GM23338 (cell line): Measurements from ENCODE around the gene OR2M5. TPM values are rescaled to one million over a fixed set of nuclear protein-coding genes. Genes with fewer than 3 reads are reported as not detected.

Experiments used
- ATAC-seq: fragments of 200-7000 bp; cut with Tn5 transposase; 3 replicates; pipeline ENCODE4 v1.9.1; 2020
- DNase-seq: peaks from one replicate; pipeline ENCODE4 v3.0.0-alpha.2; 2015; ENCODE audit warnings: low spot score
- H2AFZ ChIP-seq: fragments of 200-600 bp; sonication (generic); 2 replicates; pipeline ENCODE4 v1.8.0; 2016; ENCODE audit warnings: antibody characterized with exemption, mild to moderate bottlenecking, moderate library complexity
- H3F3A ChIP-seq: fragments of 200-600 bp; sonication (generic); replicated peaks from 2 replicates; pipeline ENCODE4 v1.8.0; 2017; ENCODE audit warnings: antibody characterized with exemption, mixed run types, low read depth
- H3K27ac ChIP-seq: fragments of 200-600 bp; sonication (generic); 2 replicates; pipeline ENCODE4 v1.6.1; 2016; ENCODE audit warnings: low read depth
- H3K27me3 ChIP-seq: fragments of 200-600 bp; sonication (generic); 2 replicates; pipeline ENCODE4 v1.8.0; 2016; ENCODE audit warnings: mild to moderate bottlenecking, mixed run types, moderate library complexity; ENCODE audit not compliant: insufficient read depth
- H3K36me3 ChIP-seq: fragments of 200-600 bp; sonication (generic); 2 replicates; pipeline ENCODE4 v1.8.0; 2016; ENCODE audit warnings: mild to moderate bottlenecking; ENCODE audit not compliant: insufficient read depth
- H3K4me1 ChIP-seq: fragments of 200-600 bp; sonication (generic); 2 replicates; pipeline ENCODE4 v1.8.0; 2016; ENCODE audit warnings: mild to moderate bottlenecking, moderate library complexity; ENCODE audit not compliant: insufficient read depth
- H3K4me2 ChIP-seq: fragments of 200-600 bp; sonication (generic); 2 replicates; pipeline ENCODE4 v1.7.1; 2017; ENCODE audit warnings: mixed run types
- H3K4me3 ChIP-seq: fragments of 200-600 bp; sonication (generic); 2 replicates; pipeline ENCODE4 v1.6.1; 2016; ENCODE audit warnings: mixed run types
- H3K79me2 ChIP-seq: fragments of 200-600 bp; sonication (generic); replicated peaks from 2 replicates; pipeline ENCODE4 v1.8.0; 2017; ENCODE audit warnings: mild to moderate bottlenecking; ENCODE audit not compliant: insufficient read depth
- H3K9me2 ChIP-seq: fragments of 200-600 bp; sonication (generic); 2 replicates; pipeline ENCODE4 v1.8.0; 2017; ENCODE audit not compliant: insufficient read depth
- H4K20me1 ChIP-seq: fragments of 200-600 bp; sonication (generic); replicated peaks from 2 replicates; pipeline ENCODE4 v1.8.0; 2017; ENCODE audit warnings: mild to moderate bottlenecking; ENCODE audit not compliant: insufficient read depth
- H3K27ac Mint-ChIP-seq: 2 replicates; pipeline ENCODE4 v1.8.0; 2020; ENCODE audit warnings: inconsistent platforms, mild to moderate bottlenecking, moderate library complexity, mixed read lengths
- H3K27me3 Mint-ChIP-seq: 3 replicates; pipeline ENCODE4 v1.8.0; 2022; ENCODE audit warnings: low read depth, mild to moderate bottlenecking, moderate library complexity, mixed read lengths, inconsistent platforms; ENCODE audit not compliant: insufficient read depth, poor library complexity
- H3K36me3 Mint-ChIP-seq: 3 replicates; pipeline ENCODE4 v1.8.0; 2021; ENCODE audit warnings: low read depth, mild to moderate bottlenecking, inconsistent platforms, moderate library complexity, mixed read lengths
- H3K4me1 Mint-ChIP-seq: 3 replicates; pipeline ENCODE4 v1.8.0; 2020; ENCODE audit warnings: mild to moderate bottlenecking, inconsistent platforms, mixed read lengths
- H3K4me3 Mint-ChIP-seq: 3 replicates; pipeline ENCODE4 v1.8.0; 2021; ENCODE audit warnings: moderate library complexity, mild to moderate bottlenecking, inconsistent platforms, mixed read lengths
- H3K9me3 Mint-ChIP-seq: 3 replicates; pipeline ENCODE4 v1.8.0; 2020; ENCODE audit warnings: moderate library complexity, mild to moderate bottlenecking, inconsistent platforms, mixed read lengths
- CREB1 ChIP-seq: fragments of 250-450 bp; sonication (Bioruptor Pico); IDR thresholded peaks from 2 replicates; pipeline ENCODE4 v1.5.0; 2020; ENCODE audit warnings: low read depth, mild to moderate bottlenecking, moderate library complexity
- EZH2 ChIP-seq: fragments of 200-600 bp; sonication (generic); IDR thresholded peaks from one replicate; pipeline ENCODE4 v1.8.0; 2017; ENCODE audit warnings: antibody characterized with exemption, mild to moderate bottlenecking, low read depth; ENCODE audit not compliant: unreplicated experiment
- EZH2phosphoT487 ChIP-seq: fragments of 200-600 bp; sonication (generic); IDR thresholded peaks from one replicate; pipeline ENCODE4 v1.8.1; 2018; ENCODE audit warnings: antibody characterized with exemption; ENCODE audit not compliant: unreplicated experiment
- JUNB ChIP-seq: IDR thresholded peaks from one replicate; pipeline ENCODE4 v1.6.1; 2016; ENCODE audit warnings: antibody characterized with exemption; ENCODE audit not compliant: unreplicated experiment
- NANOG ChIP-seq: IDR thresholded peaks from 2 replicates; pipeline ENCODE4 v1.6.1; 2016; ENCODE audit warnings: antibody characterized with exemption, borderline replicate concordance
- POLR2AphosphoS5 ChIP-seq: IDR thresholded peaks from 2 replicates; pipeline ENCODE4 v1.6.1; 2016; ENCODE audit warnings: antibody characterized with exemption, low read depth
- STAT1 ChIP-seq: IDR thresholded peaks from one replicate; pipeline ENCODE4 v1.6.1; 2016; ENCODE audit warnings: antibody characterized with exemption; ENCODE audit not compliant: unreplicated experiment
- ZNF114 ChIP-seq: fragments of 250-450 bp; sonication (Bioruptor Pico); IDR thresholded peaks from 2 replicates; pipeline ENCODE4 v1.5.0; 2020; ENCODE audit warnings: mild to moderate bottlenecking, moderate library complexity
- ZNF331 ChIP-seq: fragments of 250-450 bp; sonication (Bioruptor Pico); IDR thresholded peaks from 2 replicates; pipeline ENCODE4 v1.5.0; 2020; ENCODE audit warnings: low read depth, mild to moderate bottlenecking, moderate library complexity
- polyA plus RNA-seq: library from polyadenylated mRNA; unstranded; fragments of >200 nt; fragmentation: Nextera tagmentation; extraction: Ambion mirVana; gene quantifications from 2 replicates; pipeline ENCODE4 v1.2.1, GENCODE V29; 2016
- total RNA-seq: library from RNA; depleted of rRNA; stranded (reverse); fragments of >200 nt; shearing (Covaris generic); gene quantifications from 2 replicates; pipeline ENCODE4 v1.2.3, GENCODE V29; 2014
- TF ChIP-seq, protein P1 (sequence below): IDR thresholded peaks from 2 replicates; pipeline ENCODE4 v1.6.1; 2016; ENCODE audit warnings: antibody characterized with exemption
- TF ChIP-seq, protein P2 (sequence below): IDR thresholded peaks from one replicate; pipeline ENCODE4 v1.6.1; 2018; ENCODE audit warnings: antibody characterized with exemption; ENCODE audit not compliant: unreplicated experiment
- TF ChIP-seq, protein P3 (sequence below), 2 experiments: fragments of 200-600 bp in 1 of 2; sonication (generic) in 1 of 2; conservative IDR thresholded peaks; 2 replicates each; pipeline versions ENCODE4 v1.5.1 to v1.6.1; 2016 to 2017; ENCODE audit warnings: antibody characterized with exemption in 2 of 2, low read depth in 2 of 2, mild to moderate bottlenecking in 2 of 2, moderate library complexity in 1 of 2
- TF ChIP-seq, protein P4 (sequence below): fragments of 250-450 bp; sonication (Bioruptor Pico); IDR thresholded peaks from 2 replicates; pipeline ENCODE4 v1.5.0; 2020; ENCODE audit warnings: mild to moderate bottlenecking, moderate library complexity

Gene OR2M5
- total and polyA plus RNA-seq, 2 experiments from 2014 or later, result not detected

DNA sequence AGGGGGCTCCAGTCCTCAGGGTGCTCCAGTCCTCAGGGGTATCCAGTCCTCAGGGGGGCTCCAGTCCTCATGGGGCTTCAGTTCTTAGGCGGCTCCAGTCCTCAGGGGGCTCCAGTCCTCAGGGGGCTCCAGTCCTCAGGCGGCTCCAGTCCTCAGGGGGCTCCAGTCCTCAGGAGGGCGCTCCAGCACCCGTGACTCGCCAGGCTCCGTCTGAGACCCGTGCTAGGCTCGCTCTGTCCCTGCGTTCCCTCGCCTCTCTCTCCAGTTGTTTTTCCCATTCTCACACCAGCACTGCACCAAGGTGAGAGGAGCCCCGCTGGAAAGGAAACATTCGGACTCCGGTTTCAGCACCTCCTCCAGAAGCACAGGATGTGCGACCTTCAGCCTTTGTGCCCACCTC lies 20.2 kb downstream of the OR2M5 start:
- no peak for ATAC-seq
- Histone ChIP-seq H3K27me3 (no peaks in the 10 kb centered on the region), H3K79me2 (no peaks in the 10 kb centered on the region), H3F3A (no peaks in the 10 kb centered on the region), H3K4me1 (no peaks in the 10 kb centered on the region), H3K4me2 (no peak overlapping the region), H4K20me1 (no peaks in the 10 kb centered on the region), H3K9me2 (no peaks in the 10 kb centered on the region), H3K4me3 (no peak overlapping the region), H2AFZ (no peak overlapping the region), H3K27ac (no peak overlapping the region), H3K36me3 (peaks cover 5% of the 10 kb centered on the region; the same call in 1 of the 2 replicates)
- Mint-ChIP-seq H3K4me3 (no peak overlapping the region), H3K27ac (no peak overlapping the region), H3K9me3 (peaks cover 43% of the 10 kb centered on the region), H3K4me1 (no peaks in the 10 kb centered on the region), H3K36me3 (peaks cover 13% of the 10 kb centered on the region), H3K27me3 (no peaks in the 10 kb centered on the region)
- no peak for TF ChIP-seq EZH2phosphoT487
- TF ChIP-seq, protein P1, sequence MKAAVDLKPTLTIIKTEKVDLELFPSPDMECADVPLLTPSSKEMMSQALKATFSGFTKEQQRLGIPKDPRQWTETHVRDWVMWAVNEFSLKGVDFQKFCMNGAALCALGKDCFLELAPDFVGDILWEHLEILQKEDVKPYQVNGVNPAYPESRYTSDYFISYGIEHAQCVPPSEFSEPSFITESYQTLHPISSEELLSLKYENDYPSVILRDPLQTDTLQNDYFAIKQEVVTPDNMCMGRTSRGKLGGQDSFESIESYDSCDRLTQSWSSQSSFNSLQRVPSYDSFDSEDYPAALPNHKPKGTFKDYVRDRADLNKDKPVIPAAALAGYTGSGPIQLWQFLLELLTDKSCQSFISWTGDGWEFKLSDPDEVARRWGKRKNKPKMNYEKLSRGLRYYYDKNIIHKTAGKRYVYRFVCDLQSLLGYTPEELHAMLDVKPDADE, result no peak
- TF ChIP-seq ZNF114 (CRISPR knock-in tag), result no peak
- TF ChIP-seq JUNB, result no peak
- TF ChIP-seq, protein P2, sequence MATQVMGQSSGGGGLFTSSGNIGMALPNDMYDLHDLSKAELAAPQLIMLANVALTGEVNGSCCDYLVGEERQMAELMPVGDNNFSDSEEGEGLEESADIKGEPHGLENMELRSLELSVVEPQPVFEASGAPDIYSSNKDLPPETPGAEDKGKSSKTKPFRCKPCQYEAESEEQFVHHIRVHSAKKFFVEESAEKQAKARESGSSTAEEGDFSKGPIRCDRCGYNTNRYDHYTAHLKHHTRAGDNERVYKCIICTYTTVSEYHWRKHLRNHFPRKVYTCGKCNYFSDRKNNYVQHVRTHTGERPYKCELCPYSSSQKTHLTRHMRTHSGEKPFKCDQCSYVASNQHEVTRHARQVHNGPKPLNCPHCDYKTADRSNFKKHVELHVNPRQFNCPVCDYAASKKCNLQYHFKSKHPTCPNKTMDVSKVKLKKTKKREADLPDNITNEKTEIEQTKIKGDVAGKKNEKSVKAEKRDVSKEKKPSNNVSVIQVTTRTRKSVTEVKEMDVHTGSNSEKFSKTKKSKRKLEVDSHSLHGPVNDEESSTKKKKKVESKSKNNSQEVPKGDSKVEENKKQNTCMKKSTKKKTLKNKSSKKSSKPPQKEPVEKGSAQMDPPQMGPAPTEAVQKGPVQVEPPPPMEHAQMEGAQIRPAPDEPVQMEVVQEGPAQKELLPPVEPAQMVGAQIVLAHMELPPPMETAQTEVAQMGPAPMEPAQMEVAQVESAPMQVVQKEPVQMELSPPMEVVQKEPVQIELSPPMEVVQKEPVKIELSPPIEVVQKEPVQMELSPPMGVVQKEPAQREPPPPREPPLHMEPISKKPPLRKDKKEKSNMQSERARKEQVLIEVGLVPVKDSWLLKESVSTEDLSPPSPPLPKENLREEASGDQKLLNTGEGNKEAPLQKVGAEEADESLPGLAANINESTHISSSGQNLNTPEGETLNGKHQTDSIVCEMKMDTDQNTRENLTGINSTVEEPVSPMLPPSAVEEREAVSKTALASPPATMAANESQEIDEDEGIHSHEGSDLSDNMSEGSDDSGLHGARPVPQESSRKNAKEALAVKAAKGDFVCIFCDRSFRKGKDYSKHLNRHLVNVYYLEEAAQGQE, result no peak
- TF ChIP-seq EZH2, result no peak
- TF ChIP-seq CREB1 (CRISPR knock-in tag), result no peak
- TF ChIP-seq, protein P3, sequence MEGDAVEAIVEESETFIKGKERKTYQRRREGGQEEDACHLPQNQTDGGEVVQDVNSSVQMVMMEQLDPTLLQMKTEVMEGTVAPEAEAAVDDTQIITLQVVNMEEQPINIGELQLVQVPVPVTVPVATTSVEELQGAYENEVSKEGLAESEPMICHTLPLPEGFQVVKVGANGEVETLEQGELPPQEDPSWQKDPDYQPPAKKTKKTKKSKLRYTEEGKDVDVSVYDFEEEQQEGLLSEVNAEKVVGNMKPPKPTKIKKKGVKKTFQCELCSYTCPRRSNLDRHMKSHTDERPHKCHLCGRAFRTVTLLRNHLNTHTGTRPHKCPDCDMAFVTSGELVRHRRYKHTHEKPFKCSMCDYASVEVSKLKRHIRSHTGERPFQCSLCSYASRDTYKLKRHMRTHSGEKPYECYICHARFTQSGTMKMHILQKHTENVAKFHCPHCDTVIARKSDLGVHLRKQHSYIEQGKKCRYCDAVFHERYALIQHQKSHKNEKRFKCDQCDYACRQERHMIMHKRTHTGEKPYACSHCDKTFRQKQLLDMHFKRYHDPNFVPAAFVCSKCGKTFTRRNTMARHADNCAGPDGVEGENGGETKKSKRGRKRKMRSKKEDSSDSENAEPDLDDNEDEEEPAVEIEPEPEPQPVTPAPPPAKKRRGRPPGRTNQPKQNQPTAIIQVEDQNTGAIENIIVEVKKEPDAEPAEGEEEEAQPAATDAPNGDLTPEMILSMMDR (conservative IDR thresholded peaks at IDR 0.05; ENCODE audit: low read depth in 2 of 2), result no peak
- TF ChIP-seq STAT1, result no peak
- TF ChIP-seq NANOG, result no peak
- TF ChIP-seq, protein P4, sequence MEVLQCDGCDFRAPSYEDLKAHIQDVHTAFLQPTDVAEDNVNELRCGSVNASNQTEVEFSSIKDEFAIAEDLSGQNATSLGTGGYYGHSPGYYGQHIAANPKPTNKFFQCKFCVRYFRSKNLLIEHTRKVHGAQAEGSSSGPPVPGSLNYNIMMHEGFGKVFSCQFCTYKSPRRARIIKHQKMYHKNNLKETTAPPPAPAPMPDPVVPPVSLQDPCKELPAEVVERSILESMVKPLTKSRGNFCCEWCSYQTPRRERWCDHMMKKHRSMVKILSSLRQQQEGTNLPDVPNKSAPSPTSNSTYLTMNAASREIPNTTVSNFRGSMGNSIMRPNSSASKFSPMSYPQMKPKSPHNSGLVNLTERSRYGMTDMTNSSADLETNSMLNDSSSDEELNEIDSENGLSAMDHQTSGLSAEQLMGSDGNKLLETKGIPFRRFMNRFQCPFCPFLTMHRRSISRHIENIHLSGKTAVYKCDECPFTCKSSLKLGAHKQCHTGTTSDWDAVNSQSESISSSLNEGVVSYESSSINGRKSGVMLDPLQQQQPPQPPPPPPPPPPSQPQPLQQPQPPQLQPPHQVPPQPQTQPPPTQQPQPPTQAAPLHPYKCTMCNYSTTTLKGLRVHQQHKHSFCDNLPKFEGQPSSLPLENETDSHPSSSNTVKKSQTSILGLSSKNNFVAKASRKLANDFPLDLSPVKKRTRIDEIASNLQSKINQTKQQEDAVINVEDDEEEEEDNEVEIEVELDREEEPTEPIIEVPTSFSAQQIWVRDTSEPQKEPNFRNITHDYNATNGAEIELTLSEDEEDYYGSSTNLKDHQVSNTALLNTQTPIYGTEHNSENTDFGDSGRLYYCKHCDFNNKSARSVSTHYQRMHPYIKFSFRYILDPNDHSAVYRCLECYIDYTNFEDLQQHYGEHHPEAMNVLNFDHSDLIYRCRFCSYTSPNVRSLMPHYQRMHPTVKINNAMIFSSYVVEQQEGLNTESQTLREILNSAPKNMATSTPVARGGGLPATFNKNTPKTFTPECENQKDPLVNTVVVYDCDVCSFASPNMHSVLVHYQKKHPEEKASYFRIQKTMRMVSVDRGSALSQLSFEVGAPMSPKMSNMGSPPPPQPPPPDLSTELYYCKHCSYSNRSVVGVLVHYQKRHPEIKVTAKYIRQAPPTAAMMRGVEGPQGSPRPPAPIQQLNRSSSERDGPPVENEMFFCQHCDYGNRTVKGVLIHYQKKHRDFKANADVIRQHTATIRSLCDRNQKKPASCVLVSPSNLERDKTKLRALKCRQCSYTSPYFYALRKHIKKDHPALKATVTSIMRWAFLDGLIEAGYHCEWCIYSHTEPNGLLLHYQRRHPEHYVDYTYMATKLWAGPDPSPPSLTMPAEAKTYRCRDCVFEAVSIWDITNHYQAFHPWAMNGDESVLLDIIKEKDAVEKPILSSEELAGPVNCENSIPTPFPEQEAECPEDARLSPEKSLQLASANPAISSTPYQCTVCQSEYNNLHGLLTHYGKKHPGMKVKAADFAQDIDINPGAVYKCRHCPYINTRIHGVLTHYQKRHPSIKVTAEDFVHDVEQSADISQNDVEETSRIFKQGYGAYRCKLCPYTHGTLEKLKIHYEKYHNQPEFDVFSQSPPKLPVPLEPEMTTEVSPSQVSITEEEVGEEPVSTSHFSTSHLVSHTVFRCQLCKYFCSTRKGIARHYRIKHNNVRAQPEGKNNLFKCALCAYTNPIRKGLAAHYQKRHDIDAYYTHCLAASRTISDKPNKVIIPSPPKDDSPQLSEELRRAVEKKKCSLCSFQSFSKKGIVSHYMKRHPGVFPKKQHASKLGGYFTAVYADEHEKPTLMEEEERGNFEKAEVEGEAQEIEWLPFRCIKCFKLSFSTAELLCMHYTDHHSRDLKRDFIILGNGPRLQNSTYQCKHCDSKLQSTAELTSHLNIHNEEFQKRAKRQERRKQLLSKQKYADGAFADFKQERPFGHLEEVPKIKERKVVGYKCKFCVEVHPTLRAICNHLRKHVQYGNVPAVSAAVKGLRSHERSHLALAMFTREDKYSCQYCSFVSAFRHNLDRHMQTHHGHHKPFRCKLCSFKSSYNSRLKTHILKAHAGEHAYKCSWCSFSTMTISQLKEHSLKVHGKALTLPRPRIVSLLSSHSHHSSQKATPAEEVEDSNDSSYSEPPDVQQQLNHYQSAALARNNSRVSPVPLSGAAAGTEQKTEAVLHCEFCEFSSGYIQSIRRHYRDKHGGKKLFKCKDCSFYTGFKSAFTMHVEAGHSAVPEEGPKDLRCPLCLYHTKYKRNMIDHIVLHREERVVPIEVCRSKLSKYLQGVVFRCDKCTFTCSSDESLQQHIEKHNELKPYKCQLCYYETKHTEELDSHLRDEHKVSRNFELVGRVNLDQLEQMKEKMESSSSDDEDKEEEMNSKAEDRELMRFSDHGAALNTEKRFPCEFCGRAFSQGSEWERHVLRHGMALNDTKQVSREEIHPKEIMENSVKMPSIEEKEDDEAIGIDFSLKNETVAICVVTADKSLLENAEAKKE (CRISPR knock-in tag), result no peak
- TF ChIP-seq ZNF331, result no peak
- TF ChIP-seq POLR2AphosphoS5, result no peak
- no peak for DNase-seq
